GM19324 (cell line): Measurements from ENCODE around the gene ZFYVE27.
"Not testable (repeated sequence)": the region's sequence is repeated elsewhere in the genome, so short reads cannot be mapped to it uniquely, and the experiment has no call there.

Experiments used
- ATAC-seq: cut with Tn5 transposase; IDR thresholded peaks from one replicate; pipeline ENCODE4 v1.9.1; 2021; ENCODE audit warnings: mild to moderate bottlenecking, moderate library complexity; ENCODE audit not compliant: unreplicated experiment, low FRiP score

The ZFYVE27 gene, protein sequence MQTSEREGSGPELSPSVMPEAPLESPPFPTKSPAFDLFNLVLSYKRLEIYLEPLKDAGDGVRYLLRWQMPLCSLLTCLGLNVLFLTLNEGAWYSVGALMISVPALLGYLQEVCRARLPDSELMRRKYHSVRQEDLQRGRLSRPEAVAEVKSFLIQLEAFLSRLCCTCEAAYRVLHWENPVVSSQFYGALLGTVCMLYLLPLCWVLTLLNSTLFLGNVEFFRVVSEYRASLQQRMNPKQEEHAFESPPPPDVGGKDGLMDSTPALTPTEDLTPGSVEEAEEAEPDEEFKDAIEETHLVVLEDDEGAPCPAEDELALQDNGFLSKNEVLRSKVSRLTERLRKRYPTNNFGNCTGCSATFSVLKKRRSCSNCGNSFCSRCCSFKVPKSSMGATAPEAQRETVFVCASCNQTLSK

DNA sequence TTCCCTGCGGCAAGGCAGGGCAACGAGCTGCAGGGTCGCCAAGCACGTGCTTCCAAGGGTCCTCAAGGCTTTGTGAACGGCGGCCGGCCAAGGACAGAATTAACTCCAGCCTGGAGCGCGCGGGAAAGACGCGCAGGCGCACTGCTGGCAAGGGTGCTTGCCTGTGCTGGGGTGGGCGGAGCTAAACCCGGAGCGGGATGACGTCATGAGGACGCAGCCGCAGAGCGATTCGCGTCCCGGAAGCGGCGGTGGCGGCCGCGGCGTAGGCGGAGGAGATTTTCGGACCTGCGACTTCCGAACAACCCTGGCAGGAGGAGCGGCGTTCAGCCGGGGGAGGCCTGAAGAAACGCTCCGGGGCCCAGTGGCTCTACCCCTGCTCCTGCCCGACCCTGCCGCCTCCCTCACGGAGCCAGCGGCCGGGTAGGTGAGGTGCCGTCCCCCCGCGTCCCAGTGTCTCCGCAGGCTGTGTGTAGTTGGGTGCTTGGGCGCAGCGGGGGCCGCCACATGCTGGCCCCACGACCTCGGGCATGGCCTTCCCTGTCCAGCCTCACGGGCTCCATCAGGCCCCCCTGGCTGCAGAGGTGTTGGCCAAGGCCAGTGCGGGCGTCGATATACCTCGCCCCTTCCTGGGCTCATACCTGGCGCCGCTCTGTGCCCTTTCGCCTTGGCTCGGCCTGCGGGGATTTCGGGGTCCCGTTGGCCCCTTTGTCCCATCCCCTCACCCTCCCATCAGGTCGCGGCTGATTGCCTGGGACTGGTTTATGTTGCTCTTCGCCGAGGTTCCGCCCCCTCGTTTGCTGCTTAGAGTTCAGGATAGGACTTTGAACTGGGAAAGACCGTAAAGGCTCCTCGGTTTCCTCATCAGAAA is at the start of gene ZFYVE27:
Gene ZFYVE27, plus strand, starts transcription at position 227 of the 868 bp plus-strand sequence. CDS start 1,350 bp downstream, outside the sequence.
- peak; percentile 88 for ATAC-seq

DNA sequence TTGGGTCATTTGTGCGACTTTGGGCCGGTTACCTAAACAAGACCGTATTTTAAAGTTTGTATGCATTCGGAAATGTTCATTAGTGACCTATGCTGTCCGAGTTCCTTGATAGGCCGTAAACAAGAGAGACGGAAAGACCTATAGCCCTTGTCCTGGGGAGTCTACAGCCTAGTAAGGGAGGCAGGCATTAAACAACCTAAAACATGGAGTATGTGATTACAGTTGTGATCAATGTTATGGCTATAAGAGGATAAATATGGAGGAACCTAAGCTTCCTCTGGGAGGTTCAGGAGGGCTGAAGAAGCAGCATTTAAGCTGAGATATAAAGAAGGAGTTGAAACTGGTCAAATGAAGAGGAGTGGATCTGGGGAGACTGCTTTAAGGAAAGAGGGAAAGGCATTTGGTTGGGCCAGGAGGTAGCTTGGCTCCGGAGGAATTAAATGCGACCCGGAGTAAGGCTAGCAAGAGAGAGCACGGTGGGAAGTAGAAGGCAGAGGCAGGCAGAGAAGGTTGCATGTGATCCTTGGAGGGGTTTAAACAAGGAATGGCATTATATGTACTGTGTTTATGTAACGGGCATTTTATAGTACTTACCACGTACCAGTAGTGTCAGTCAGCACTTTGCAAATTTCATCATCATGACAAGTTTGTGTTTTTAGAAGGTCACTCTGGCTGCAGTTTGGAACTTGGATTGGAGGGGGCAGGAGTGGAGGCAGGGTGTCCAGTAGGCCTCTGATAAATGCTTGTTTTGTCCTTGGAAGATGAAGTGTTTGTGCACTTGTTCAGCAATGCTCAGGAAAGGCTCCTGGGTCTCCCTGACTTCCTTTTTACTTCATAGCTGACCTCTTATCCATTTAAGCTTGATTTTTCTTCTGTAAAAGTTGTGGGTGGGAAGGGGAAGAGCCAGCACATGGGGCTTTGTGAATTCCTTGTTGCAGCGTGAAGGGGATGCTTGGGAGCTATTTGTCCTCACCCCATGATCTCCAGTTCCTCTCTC is 48.8 kb upstream of the ZFYVE27 start:
- ATAC-seq, result no peak

DNA sequence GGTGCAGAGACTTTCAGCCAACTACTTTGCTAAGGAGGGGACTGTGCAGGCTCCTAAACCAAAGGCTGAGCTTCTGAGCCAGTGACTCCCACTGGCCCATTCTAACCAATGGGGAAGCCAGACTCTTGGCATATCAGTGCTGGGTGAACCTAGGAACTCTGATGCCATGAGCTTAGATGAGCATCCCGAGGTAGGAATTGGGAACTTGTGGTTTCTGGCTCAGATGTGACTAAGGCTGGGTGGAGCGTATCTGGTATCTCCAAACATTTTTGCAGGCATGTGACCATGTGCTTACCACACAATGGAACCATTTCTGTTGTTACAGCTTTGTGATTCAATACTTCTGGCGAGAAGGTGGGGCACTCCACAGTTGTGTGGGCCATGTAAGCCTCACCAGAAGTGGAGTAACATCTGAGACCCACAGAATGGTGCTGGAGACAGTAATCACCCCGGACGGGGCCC is 47.3 kb upstream of the ZFYVE27 start:
- no peak for ATAC-seq

DNA sequence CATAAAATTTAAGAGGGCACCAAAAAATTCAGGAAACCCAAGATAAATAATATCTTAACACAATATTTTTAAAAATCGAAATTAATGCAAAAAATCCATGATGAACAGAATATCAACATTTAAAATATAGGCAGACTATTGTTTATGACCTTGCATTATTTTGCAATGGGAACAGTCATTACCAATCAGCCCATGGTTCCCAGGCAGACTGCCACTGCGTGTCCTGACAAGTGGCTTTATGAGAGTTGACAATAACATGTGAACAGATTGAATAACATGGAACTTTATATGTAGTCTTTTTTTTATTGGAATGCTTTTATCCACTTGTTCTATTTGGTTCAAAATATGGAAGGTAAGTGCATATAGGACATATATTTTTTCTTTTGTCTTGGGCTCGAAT is 46.8 kb upstream of the ZFYVE27 start:
- ATAC-seq, result no peak

DNA sequence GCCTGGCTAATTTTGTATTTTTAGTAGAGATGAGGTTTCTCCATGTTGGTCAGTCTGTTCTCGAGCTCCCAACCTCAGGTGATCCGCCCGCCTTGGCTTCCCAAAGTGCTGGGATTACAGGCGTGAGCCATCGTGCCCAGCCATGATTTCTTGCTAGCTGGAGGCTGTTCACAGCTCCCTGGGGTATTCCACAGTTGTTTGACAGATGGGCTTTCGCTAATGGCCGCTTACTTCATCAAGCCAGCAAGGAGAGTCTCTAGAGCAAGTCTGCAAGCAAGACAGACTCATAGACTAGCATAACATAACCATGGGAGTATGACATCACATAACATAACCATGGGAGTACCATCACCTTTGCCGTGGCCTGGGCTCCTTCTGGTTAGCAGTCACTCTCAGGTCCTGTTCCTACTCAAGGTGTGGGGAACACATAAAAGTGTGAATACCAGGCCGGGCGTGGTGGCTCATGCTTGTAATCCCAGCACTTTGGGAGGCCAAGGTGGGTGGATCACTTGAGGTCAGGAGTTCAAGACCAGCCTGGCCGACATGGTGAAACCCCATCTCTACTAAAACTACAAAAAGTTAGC is 38.8 kb upstream of the ZFYVE27 start:
- ATAC-seq, result not testable (repeated sequence)

DNA sequence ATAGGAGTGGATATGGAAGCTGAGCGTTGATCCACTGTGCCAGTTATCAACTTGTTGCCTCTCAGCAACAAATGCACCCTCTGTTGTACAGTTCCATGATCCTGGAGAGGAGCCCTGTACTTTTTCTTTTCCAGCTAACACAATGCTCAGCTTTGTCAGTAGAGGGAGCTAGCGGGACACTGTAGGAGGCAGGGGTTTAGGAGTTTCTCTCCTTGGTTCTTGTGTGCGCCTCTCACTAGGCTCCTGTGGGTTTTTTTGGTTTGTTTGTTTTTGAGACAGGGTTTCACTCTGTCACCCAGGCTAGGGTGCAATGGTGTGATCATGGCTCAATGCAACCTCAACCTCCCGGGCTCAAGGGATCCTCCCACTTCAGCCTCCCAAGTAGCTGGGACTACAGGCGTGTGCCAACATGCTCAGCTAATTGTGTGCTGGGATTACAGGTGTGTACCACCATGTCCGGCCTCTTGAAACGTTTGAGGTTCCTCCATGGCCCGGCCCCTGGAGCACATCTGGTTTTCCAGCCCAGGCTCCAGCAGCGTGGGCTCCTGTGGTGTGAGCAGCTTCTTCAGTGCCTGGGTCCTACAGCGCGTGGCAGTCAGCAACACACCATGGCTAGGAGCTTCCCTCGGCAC is 35.4 kb upstream of the ZFYVE27 start:
- ATAC-seq, result no peak

DNA sequence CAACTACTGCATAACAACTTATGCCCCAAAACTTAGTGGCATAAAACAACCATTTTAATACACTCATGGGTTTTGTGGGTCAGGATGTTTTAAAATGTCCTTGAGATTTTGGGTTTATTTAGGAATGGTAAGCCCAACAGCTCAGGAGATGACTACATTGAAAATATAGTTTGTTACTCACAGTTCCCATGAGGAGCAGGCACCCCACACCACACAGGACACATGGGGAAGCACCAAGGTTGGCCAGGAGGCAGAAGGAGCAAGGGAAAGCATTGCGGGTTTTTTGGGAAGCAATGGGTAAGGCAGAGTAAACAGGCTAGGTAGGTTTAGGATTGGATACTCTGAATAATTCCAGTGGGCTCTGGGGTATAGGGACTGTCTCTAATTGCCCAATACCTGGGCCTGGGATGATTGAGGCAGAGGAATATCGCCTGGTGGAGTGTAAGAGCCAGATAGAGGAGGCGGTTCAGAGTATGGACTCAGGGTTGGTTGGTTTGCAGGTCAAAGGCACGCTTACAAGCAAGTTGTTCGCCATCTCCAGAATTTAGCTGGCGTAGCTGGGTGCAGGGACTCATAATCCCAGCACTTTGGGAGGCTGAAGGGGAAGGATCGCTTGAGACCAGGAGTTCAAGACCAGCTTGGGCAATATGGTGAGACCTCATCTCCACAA is 33.4 kb upstream of the ZFYVE27 start:
- ATAC-seq, result no peak

DNA sequence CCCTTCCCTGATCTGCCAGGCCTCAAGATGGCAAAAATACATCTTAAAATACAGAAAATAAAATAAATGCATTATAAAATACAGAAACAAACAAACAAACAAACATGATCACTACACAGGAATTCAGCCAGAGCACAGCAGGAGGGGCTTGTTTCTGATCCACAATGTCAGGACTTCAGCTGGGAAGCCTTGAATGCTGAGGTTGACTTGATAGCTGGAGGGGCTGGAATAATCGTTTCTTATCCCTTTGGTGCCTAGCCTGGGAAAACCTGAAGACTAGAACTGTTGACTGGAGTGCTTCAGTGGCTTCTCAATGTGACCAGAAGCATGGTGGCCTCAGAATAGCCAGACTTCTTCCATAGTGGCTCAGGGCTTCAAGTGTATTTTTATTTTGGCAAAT is 32.6 kb upstream of the ZFYVE27 start:
- ATAC-seq, result no peak

DNA sequence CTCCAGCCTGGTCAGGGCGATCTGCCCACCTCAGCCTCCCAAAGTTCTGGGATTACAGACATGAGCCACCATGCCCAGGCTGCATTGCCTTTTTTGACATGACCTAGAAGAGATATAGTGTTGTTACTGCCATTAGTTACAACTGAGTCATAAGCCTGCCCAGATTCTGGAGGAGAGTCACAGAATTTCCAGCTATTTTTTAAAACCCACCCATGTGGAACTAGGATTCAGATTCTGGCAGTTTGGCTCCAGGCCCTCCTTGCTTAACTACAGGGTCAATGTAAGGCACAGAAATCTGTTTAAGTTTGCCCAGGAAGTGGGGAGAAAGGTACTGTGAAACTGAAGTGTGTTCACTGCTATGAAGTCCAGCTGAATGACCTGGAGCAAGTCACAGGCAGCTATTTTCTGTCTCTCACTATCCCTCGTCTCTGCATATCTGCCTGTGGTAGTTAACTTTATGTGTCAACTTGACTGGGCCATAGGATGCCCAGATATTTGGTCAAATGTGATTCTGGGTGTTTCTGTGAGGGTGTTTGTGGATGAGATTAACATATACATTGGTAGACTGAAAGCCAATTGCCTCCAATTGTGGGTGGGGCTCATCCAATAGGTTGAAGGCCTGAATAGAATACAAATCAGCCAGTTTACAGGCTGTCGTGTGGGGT is 31.8 kb upstream of the ZFYVE27 start:
- no peak for ATAC-seq

DNA sequence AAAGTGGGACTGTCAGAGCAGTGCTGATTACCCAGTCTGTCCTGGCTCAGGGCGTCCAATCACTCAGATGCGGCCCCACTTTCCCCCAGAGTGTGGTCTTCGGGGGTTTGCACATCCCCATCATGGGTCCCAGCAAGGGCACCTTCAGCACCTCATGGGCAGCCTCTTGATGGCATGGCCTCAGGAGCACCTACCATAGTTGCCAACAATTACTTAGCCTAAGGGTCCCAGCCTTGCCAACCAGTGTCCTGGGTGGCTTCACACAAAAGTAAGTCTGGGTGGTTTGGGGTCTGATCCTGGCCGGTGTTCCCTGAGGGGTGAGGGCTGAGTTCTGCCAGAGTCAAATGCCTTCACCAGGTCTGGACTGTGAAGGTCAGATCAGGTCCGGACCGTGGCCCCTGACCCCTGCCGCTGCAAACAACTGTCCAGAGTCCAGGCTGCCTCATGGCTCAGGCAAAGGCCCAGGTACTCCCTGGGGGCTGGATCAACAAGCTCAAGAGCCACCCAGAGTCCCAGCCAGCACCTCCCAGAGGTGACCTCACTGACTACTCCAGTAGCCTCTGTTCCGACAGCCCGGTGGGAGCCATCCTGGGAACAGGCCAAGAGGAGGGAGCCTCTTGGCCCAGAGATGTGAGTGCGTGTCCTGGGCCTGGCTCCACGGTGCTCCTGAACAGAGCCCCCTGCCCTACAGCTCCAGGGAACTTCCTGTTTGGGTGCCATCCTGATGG is 29.6 kb upstream of the ZFYVE27 start:
- no peak for ATAC-seq

DNA sequence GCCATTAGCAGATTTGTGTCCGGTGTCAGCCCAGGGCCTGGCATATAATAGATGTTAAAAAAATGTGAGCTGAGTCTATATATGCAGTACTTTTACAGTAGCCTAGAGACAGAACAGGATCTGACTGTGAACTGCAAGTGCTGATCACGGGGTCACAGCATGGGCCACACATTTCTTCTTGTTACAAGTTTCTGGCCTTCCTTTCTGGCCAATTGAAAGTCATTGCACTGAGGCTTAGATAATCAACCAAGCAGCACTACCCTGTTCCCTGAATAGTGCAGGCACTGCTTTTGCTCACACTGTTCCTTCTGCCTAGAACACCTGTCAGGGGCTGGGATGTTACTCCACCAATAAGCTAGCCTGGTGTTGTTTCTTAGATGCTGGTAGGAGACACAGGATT is 28.8 kb upstream of the ZFYVE27 start:
- ATAC-seq, result no peak

DNA sequence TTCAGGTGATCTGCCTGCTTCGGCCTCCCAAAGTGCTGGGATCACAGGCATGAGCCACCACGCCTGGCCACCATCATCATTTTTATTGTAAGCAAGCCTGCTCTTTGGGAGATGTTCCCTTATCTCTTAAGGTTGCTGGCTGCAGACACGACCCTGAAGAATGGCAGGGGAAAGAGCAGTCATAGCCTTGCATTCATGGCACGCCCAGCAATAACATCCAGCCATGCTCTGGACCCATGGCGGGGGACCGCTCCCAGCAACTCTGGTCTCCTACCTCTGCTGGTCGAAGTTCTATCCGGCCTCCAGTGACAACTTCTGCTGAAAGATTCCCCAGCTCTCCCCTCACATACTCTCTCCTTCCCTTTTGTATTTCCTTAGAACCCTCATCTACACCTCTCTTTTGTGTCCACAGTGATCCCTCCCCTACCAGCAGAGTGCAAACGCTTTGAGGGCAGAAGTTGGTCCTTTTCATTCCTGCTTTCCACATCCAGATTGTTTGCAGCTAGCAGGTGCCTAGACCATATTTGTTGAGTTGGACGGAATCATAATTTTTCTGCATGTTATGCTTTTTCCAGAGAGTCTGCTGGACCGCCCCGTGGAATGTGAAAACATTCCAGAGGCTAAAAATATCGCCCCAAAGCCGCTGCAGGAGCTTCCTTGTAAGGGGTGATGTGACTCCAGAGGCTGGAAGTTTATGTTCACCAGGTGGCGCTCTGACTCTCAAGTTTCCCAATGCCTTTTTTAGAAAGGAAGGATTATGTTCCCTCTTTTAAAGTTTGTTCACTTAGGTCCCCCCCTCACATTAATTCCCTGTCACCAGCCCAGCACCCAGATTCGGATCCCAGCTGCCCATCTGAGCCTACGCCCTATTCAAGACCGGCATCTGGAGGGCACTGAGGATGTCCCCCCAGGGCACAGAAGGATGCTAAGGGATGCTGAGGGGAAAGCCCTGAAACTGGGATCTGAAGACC is 27.7 kb upstream of the ZFYVE27 start:
- no peak for ATAC-seq

DNA sequence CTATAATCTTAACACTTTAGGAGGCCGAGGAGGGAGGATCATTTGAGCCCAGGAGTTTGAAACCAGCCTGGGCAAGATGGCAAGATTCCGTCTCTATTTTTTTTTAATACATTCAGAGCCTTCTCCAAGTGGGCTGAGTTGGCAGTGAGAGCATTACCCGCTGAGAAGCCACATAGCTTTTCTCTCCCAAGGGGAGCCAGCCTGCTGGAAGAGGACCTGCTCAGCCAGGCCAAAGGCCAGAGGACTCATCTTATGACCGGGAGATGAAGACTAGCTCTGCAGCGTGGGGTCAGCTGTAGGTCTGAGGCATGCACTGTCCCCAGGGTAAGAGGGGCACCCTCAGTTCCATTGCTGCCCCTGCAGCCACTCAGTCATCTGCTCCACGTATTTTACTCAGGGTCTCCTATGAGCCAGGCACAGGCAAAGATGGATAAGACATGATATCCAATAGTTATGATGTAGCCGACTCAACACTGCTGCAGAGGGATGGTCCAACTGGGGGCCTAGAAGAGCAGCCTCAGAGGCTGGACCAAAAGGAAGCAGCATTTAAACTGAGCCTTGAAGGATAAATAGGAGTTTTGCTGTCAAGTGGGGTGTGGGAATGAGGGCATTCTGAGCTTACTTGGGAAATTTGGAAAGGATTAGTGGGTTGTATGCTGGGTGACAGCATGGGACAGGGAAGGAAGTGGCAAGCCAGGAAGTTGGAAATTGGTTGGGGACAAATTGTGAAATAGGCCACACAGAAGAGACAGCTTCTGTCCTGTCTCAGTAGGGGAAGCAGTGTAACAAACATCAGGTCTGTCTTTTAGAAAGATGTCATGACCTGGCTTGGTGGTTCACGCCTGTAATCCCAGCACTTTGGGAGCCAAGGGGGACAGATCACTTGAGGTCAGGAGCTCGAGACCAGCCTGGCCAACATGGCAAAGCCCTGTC is 25.0 kb upstream of the ZFYVE27 start:
- ATAC-seq, result no peak

DNA sequence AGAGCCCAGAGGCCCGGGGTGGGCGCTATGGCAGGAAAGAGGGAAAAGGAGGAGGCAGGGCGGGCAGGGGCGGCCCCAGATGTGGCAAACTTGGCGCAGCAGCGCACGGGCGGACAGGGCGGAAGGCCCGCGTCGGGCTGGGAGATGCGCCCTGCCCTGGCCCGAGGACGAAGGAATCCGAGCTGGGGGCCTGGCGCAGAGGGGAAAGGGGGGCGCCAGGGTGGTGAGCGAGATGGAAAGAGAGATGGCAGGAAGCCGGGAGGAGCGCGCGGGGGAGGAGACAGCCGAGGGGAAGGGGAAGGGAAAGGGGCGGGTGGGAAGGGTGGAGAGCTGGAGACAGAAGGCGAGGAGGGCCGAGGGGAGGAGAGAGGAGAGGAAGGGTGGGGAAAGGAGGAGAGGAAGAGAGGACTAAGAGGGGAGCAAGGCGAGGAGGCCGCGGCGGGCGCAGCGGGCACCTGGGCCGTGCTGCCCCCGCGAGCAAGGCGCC is 23.5 kb upstream of the ZFYVE27 start, which contains the start of gene MARVELD1:
Gene MARVELD1, plus strand, starts transcription at position 392 of the 487 bp plus-strand sequence. CDS start 147 bp downstream, outside the sequence.
- ATAC-seq, result no peak

DNA sequence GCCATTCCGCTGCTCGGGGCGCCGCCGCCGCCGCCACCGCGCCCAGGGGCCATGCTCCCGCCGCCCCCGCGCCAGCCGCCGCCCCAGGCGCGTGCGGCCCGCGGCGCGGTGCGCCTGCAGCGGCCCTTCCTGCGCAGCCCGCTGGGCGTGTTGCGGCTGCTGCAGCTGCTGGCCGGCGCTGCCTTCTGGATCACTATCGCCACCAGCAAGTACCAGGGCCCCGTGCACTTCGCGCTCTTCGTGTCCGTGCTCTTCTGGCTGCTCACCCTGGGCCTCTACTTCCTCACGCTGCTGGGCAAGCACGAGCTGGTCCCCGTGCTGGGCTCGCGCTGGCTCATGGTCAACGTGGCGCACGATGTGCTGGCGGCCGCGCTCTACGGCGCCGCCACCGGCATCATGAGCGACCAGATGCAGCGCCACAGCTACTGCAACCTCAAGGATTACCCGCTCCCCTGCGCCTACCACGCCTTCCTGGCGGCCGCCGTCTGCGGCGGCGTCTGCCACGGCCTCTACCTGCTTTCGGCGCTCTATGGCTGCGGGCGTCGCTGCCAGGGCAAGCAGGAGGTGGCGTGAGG is 23.0 kb upstream of the ZFYVE27 start:
- ATAC-seq, result peak; percentile 64
